CD4-positive, alpha-beta T cell treated with Interleukin-1 beta for 1 hour (primary cell): Measurements from ENCODE around the gene PYGO1.
"Not testable (repeated sequence)": the region's sequence is repeated elsewhere in the genome, so short reads cannot be mapped to it uniquely, and the experiment has no call there.

Experiments
- DNase-seq, 2 donors: peaks; one replicate each; pipeline ENCODE4 v3.0.0-alpha.2; 2020 to 2022

The PYGO1 gene, protein sequence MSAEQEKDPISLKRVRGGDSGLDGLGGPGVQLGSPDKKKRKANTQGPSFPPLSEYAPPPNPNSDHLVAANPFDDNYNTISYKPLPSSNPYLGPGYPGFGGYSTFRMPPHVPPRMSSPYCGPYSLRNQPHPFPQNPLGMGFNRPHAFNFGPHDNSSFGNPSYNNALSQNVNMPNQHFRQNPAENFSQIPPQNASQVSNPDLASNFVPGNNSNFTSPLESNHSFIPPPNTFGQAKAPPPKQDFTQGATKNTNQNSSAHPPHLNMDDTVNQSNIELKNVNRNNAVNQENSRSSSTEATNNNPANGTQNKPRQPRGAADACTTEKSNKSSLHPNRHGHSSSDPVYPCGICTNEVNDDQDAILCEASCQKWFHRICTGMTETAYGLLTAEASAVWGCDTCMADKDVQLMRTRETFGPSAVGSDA

DNA sequence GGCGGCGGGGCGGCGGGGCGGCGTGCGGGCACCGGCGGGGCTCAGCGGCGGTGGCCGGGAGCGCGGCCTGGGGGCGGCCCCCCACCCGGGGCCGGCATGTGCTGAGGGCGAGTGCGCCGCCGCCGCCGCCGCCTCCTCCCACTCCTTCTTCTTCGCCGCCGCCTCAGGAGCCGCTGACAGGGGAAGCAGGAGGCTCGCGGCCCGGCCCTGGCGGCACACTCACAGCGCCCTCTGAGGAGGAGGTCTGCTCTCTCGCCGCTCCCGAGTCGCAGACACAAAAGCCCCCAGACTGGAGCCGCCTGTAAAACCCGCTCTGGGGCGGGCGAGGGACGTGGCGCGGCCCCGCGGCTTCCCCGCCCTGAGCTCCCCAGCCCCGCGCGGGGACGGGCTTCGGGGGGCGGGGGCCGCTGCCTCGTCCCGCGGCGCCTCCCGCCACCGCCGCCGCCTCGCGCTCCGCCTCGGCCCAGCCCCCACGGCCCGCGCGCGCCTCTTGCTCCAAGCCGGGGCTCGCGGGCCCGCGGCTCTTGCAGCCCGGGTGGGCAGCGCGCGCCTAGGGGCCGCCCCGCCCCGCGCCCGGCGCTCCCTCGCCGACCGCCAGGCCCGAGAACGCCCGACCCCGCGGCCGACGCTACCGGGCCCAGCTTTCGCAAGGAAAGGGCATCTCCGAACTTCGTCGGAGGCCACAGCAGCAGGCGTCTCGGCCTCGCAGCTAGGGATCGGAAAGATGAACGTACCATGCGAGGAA is at the start of gene PYGO1:
Gene PYGO1 (minus strand): TSS at position 276 of the 745 bp plus-strand sequence. CDS start 462 bp downstream, outside the sequence.
- DNase-seq, result peak; percentile 10 to 11

DNA sequence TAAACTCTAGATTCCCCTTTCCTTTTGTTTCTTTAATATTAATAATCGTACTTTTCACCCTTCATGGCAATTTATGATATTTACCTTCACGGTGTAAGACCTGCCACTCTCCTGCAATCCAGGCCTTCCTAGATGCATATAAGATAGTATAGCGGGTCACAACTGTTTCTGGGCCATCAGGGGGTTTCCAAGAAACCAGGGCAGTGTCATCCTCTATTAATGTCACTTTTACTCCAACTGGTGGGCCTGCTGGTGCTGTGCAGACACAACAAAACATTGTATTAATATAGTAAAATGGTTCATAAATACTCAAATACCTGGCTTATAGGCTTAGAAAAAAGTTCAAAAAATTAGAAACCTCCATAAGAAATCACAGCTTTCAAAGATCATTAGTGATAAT is 48.9 kb upstream of the PYGO1 start:
- no peak for DNase-seq

DNA sequence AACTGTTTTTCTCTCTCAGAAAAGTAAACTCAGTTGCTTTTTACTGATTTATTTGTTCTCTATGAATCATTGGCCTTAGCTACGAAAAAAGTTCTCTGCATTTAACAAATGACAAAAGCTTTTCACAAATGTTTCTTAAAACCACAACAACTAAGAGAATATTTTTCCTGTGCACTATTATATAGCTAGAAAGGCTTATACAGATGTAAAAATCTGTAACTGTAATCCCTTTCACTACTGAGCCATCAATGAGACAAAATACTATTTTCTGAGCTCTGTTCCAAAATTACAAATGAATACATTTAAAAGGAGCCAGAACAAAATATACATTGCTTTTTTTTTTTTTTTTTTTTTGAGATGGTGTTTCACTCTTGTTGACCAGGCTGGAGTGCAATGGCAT is 45.6 kb upstream of the PYGO1 start:
- DNase-seq, result no peak

DNA sequence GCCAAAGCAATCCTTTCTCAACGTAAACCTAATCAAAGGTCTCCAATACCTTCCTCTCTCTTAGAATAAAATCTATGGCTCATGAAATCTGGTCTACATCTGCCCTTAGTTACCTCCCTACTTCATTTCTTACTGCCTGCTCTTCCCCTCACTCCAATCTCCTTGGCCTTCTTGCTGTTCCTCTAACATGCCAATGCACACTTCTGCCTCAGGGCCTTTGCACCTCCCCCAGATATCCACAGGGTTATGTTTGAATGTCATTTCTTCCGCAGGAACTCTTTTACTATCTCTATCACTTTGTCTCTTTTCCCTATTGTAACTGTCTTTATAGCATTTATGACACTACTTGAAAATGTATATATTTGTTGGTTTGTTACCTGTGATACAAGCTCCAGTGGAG is 44.3 kb upstream of the PYGO1 start:
- DNase-seq, result no peak

DNA sequence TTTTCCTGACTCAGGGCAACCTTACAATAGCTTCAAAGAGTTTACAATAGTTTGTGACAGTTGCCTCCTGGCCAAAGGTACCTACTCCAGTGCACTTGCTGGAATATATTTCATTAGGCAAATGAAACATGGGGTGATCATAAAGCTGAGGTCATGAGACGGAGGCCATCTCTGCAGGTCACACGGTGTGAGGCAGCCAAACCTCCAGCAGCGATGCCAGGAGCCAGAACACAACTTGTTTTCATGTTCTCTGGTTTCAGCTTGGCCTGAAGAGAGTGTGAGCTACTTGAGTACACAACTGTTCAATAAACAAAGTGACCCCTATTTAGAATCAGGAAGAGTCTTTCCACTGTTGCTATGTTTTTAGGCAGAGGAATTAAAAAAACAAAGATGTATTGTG is 42.7 kb upstream of the PYGO1 start:
- DNase-seq, result no peak

DNA sequence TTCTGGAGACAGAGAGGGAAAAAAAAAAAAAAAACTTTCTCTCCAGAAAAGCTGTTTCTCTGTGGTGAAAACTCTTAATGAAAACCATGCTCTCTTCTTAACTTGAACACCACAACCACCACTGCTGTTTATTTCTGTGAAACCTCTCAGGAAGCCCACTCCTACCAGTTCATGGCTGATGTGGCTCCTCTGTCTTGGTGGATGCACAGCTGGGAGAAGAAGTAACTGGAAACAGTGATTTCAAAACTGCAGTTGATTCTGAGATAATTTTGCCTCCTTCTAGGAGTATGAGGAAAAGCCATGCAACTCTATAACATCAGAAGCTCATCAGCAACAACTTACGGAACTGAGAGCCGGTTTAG is 40.2 kb upstream of the PYGO1 start:
- no peak for DNase-seq

DNA sequence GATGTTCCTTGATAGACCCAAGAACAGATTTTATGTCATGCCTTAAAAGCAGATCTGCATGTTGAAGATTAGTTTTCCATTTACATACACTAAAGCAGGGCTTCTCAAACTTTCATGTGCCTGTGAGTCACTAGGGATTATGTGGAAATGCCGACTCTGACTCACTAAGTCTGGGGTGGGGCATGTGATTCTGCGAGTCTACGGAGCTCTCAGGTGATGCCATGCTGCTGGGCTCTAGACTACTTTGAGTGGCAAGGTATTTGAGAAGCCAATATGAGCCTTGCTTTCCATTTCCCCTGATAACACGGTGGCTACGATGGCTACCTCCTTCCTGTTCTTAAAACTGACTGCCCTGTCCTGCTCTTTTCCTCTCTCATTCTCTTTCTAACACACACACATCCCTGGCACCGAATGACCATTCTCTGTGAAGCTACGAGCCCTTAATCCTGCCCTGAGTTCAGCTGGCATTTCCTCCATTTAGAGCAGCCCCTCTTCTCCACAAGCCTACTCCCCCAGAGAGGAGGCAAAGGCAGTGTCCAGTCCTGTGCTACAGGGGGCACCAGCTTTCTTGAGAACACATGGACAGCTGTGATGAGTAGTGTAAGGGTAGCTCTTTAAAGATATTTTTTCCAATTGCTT is 39.7 kb upstream of the PYGO1 start:
- DNase-seq, result peak in 1 of 2 donors; percentile 6

DNA sequence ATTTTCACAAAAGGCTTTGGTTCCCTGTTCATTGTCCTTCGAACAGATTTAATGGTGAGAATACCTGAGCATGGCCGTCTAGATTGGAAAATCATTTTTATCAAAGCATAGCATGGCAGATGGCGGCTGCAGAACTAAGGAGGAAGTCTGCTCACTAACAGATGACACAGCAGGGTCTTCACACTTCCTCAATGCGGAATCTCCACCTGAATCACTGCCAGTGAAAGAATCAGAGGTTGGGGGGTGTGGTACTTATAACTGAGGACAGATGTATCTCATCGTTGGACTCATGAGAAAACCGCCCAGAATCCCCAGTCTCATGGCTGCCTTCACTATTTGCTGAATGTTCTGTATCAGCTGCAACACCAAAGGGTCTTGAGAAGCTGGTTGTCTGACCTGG is 31.6 kb upstream of the PYGO1 start:
- DNase-seq, result no peak

DNA sequence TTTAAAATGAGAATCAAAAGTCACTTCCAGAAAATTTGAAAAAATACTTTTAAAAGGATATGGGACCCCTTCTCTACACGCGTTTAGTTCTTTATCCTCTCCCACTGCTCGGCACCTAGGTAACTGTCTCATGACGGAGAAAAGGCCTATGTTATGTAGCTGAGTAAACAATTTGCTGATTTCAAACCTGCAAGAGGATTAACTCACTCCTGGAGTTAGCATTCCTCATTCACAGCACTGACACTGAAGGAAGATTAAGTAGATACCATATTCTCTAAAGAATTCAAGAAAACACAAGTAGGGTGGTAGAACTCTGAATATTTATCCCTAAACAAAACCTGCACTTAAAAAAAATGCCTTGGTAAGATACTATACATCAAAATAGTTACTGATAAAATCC is 30.2 kb upstream of the PYGO1 start:
- DNase-seq, result no peak

DNA sequence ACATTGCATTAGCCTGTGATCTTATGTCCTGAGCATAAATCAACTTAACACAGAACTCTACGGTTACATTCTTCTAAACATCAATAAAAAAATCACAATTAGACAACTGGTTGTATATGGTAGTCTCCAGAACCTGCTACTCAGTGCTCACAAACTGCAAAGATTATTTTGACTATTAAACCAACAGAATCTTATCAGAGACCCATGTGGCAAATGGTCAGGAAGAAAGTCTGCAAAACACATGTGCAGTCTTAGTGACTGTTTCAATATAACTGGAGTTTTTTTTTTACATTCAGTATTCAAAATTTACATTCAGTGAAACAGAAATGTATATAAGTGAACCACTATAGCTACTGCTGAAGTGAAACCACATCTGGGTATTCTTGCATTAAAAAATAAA is 27.3 kb upstream of the PYGO1 start:
- DNase-seq, result no peak

DNA sequence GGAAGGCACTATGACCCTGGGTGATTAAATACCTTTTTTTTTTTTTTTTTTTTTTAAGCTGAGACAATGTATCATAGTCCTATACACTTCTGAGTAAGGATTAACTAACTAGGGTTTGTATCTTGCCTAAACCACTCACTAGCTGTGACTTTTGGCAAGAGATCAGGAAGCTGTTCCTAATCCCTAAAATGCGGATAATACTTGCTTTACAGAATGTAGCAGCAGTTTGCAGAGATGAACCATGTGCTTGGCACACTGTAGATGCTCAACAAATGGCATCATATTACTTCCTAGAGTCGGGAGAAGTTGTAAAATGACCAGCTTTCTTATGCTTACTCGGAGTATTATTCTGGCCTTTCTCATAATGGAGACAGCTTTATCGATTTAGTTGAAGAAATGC is 25.6 kb upstream of the PYGO1 start:
- no peak for DNase-seq

DNA sequence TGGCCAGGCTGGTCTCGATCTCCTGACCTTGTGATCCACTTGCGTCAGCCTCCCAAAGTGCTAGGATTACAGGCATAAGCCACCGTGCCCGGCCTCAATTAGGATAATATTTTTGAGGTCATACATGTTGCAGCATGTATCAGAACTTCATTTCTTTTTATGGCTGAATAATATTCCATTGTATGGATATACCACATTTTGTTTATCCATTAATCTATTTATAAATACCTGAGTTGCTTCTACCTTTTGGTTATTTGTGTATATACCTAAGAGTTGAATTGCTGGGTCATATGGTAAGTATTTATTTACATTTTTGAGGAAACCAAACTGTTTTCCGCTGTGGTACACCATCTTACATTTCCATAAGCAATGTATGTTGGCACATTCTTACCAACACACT is 18.1 kb upstream of the PYGO1 start:
- DNase-seq, result no peak

DNA sequence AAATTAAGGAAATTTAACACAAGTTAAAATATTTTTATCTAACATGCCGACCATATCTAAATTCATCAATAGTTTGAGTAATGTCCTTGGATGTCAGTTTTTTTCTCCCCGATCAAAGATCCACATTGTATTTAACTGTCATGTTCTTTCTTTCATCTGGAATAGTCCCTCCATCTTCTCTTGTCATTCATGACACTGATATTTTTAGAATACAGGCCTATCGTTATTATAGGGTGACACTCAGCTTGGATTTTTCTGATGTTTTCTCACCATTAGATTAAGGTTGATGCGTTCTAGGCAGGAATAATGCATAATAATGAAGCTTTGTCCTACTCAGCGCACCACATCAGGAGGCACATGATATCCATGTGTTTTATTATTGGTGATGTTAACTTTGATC is 13.2 kb upstream of the PYGO1 start:
- no peak for DNase-seq

DNA sequence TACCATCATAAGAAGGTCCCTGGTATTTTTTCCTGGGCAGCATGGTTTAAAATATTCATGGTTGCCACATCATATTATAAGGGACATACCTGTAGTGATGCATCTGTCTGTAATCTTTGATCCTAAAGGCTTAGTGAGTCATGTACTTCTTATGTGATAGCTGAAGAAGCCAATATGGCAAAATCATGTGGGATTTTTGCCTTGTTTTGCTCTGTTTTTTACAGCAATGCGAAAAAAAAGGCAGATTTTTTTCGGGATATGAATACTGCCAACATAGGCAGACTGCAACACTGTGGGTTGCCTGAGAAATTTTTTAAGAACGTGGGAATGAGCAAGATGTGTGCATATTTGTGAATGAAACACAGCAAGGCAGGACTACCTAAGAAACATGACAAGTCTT is 11.3 kb upstream of the PYGO1 start:
- no peak for DNase-seq

DNA sequence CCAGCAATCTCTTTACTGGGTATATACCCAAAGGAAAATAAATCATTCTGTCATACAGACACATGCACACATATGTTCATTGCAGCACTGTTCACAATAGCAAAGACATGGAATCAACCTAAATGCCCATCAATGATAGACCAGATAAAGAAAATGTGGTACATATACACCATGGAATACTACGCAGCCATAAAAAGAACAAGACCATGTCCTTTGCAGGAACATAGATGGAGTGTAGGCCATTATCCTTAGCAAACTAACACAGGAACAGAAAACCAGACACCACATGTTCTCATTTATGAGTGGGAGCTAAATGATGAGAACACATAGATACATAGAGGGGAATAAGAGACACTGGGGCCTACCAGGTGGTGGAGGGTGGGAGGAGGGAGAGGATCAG is 4.9 kb upstream of the PYGO1 start:
- DNase-seq, result not testable (repeated sequence)

DNA sequence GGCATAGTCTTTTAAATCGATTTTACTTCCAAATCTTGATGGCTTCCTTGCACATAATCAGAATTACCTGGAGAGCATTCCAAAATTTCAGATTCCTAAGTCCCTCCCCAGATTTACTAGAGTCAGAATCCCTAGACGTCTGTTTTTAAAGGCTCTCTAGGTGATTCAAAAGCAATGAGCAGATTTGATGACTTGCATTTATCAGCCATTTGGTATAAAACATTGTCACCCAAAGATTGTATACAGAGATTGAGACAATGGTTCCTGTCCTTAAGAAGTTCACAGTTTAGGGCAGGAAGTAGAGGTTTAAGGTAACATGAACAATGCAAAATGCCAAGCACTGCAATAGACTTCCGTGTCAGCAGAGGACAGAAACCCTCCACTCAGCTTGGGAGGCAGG is 2.6 kb upstream of the PYGO1 start:
- DNase-seq, result no peak

DNA sequence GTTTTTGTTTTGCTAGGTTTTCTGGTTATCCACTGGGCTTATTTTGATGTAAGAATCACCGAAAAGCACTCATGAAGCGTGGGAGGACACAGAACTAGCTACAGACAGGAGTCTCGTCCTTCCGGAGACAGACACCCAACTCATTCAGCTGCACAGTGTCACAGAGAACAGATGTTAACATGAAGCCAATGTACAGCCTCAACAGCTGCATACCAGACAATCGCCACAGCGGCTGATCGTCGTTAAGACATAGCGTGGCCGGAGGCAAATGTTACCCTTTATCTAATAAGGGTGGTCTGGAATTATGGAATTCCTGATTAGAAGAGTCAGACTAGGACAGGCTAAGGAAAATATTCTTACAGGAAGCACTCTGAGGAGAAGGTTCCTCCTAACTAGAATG is 1.1 kb upstream of the PYGO1 start:
- no peak for DNase-seq

DNA sequence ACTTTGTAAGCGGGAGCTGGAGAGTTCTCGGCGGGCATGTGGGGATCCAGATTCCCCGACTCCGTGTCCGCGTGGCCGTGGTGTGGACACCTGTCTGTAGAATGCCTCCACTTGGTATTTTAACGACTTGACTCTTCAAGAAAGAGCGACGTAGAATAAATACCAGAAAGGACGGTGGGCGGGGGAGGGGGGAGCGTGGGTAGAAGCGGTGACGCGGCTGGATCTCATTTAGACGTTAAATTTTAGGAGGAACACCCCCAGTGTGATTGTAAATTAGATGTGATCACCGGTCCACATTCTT is 620 bp upstream of the PYGO1 start:
- DNase-seq, result no peak

DNA sequence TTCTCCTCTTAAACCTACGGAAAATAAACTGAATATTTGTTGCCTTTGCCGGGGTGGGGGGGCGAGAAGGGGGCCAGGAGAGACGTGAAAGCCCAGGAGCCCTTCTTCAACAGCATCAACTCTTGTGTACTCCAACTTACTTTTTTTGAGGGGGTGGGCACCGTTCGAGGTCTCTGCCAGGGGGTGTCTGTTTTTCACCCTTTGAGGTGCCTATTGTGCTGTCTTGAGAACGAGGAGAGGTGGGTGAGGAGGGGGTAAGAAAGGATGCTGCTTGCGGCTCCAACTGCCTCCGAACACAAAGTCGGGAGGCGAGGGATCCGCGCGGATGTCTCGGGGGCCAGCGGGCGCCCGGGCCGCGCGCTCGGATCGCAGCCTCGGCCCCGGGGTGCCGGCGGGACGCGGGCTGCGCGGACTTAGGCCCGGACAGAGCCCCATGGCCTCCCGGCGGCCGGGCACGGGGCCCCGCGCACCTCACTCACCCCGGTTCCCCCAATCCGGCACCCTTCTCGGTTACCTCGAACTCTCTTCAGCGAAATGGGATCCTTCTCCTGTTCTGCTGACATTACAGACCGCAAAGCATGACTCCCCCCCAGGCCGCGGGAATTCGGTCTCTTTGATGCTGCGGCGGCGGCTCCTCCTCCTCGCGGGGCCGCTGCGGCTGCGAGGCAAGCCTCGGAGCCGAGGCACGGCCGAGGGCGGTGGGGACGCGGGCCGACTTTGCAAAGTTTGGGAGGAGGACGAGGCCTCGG is 650 bp downstream of the PYGO1 start:
- DNase-seq, result no peak

DNA sequence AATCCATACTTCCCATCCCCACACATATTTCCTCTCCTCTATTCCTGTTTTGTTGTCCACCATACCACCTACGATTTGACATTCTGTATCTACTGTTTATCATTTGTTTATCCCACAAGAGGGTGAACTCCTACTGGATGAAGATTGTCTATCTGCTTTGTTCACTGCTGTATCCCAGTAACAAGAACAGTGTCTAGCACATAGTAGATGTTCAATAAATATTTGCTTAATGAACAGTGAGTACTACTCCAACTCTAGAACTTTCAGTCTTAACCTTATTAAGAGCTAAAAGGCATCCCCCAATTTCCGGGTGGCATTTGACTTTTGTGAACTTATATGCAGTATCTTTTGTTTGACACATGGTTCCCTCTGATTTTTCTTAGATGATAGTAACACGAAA is 1.3 kb downstream of the PYGO1 start:
- DNase-seq, result no peak

DNA sequence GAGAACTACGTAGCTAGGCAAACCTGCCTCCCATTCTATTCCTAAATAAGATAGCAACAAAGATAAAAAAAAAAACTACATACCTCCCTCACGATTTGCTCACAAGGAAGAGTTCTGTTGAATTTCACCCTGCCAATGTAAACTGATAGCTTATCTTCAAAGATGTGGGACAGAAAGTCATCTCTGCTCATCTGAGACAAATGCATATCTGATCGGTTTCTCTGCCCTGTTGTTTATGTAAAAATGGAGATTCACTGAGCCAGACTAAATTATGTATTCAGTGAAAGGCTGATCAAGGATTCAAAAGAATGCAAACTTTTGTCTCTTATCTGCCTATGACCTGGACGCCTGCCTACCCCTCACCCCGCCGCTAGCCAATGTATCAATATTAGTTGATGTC is 11.2 kb downstream of the PYGO1 start:
- no peak for DNase-seq

DNA sequence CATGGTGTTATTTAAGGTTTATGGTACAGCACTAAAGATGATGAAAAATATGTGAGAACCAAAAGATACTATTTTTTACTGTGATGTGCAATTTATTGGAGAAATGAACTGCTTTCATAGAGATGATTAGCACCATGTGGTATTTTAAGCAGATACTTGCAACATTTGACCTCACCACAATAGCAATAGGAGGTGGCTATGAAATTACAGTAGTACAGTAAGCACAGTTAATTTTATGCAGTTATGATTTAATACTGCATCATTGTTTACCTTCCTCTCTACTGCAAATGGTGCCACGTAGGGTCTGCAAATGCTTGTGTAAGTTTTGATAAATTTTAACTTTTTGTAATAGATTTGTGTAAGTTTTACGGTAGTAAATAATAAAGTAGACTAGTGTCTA is 14.0 kb downstream of the PYGO1 start:
- DNase-seq, result no peak

DNA sequence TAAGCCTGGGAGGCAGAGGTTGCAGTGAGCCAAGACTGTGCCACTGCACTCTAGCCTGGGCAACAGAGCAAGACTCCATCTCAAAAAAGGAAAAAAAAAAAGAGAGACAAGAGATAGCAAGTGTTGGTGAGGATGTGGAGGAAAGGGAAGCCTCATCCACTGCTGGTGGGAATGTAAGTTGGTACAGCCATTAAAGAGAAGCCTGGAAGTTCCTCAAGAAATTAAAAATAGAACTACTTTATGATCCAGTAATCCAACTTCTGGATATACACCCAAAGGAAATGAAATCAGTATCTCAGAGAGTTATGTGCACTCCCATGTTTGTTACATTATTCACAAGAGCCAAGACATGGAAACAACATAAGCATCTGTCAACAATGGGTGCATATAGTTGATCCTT is 14.9 kb downstream of the PYGO1 start:
- no peak for DNase-seq
